Measurements from ENCODE around the gene CAMTA1. TPM values are rescaled to one million over a fixed set of nuclear protein-coding genes. Genes with fewer than 3 reads are reported as not detected.

The CAMTA1 gene
- total and polyA plus RNA-seq, 9 of the 15 experiments (the other 6 are each of a cell fraction or from before 2014, with no cell fraction given) = 43.9 to 161 (median 65.9) TPM

DNA sequence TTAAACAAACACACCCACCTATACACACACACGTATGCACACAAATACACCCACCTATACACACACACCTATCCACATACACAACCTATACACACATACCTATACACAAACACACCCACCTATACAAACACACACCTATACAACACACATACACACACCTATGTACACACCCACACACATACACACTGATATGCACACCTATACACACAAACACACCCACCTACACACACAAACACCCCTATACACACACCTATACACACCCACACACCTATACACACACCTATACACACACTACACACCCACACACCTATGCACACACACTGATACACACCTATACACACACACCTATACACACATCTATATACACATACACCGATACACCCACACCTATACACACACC, 870.1 kb downstream of the CAMTA1 start:
- no peaks in the 10 kb centered on the region for H3K9me1 ChIP-seq (ENCODE audit: control insufficient read depth, insufficient read depth, low read length)
- H3K27me3 ChIP-seq (ENCODE audit: control insufficient read depth in 2 of 2, insufficient read depth in 2 of 2, low read length in 2 of 2) = peaks cover 20 to 50% of the 10 kb centered on the region in 2 experiments; a peak in 3 of 5 replicates
- H3K27ac ChIP-seq (ENCODE audit: extremely low read depth, low read depth, low read length) = no peak overlapping the region
- H3K4me1 ChIP-seq (replicated peaks in 1 of 2; ENCODE audit: control insufficient read depth in 2 of 2, insufficient read depth in 2 of 2, low read length in 2 of 2) = peaks cover 0 to 3% of the 10 kb centered on the region in 2 experiments; a peak in 1 of 5 replicates
- FAIRE-seq (no peak), ATAC-seq (no peak), DNase-seq (ENCODE audit: extremely low read depth in 1 of 4, low spot score in 3 of 4) (no peak)
- in situ Hi-C loops (cut with MboI) = loop anchor here (25.0 kb wide), 1 partner anchor 657 kb away; the partner anchor contains the start of gene SLC45A1
- no peaks in the 10 kb centered on the region for H3K36me3 ChIP-seq (ENCODE audit: control insufficient read depth, insufficient read depth, low read length)
- no peak overlapping the region for H2AFZ ChIP-seq (ENCODE audit: low read depth, low read length)
- BruUV-seq (replicated peaks) = no TSS peak
- no peaks in the 10 kb centered on the region for H3K79me2 ChIP-seq (ENCODE audit: control insufficient read depth, insufficient read depth, low read length)
- WGBS (ENCODE audit: insufficient coverage, low coverage, missing lambda C conversion rate) = 18% methylated on average over 2 of the region's 2 CpGs
- CTCF ChIA-PET (ENCODE audit: low intra/inter-chr PET ratio) = no interaction called here
- peaks cover 4% of the 10 kb centered on the region; the same call in 1 of the 2 replicates for H4K20me1 ChIP-seq (replicated peaks; ENCODE audit: control insufficient read depth, insufficient read depth, low read length)
- H3K9ac ChIP-seq (ENCODE audit: insufficient read depth in 1 of 2, low read depth in 2 of 2, low read length in 2 of 2) = no peak overlapping the region
- H3K9me3 ChIP-seq (replicated peaks; ENCODE audit: control insufficient read depth, insufficient read depth, low read depth, low read length) = no peaks in the 10 kb centered on the region
- no peak overlapping the region for H3K4me3 ChIP-seq
- intact Hi-C loops (cut with micrococcal nuclease) = no loop called here
- TF ChIP-seq NR4A1 (CRISPR knock-in tag; IDR thresholded peaks at IDR 0.05) = no peak
- no peak for TF ChIP-seq NR4A1 (tag; IDR thresholded peaks at IDR 0.05)
- TF ChIP-seq, protein P1, sequence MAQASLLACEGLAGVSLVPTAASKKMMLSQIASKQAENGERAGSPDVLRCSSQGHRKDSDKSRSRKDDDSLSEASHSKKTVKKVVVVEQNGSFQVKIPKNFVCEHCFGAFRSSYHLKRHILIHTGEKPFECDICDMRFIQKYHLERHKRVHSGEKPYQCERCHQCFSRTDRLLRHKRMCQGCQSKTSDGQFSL (CRISPR knock-in tag; IDR thresholded peaks at IDR 0.05) = no peak
- TF ChIP-seq, protein P1 (tag; IDR thresholded peaks at IDR 0.05) = no peak
- TF ChIP-seq ELF4 (CRISPR knock-in tag; IDR thresholded peaks at IDR 0.05) = 0 out of 2 replicates have a peak, but pooled peaks have one; percentile 11
- POLR2A ChIA-PET = no interaction called here
- H3K4me2 ChIP-seq (ENCODE audit: insufficient read depth, low read length) = no peak overlapping the region
